A673 (cell line): ENCODE measurements around the gene MYO18B.

Experiments used
- CTCF ChIP-seq: fragments of 300-800, 200-600 bp; sonication (generic); conservative IDR thresholded peaks from 2 replicates; pipeline ENCODE4 v1.5.1; 2017; ENCODE audit warnings: low read depth, mild to moderate bottlenecking, antibody characterized with exemption, low read length, moderate library complexity, mixed read lengths
- EZH2 ChIP-seq: fragments of 200-600 bp; sonication (generic); IDR thresholded peaks from 2 replicates; pipeline ENCODE4 v1.6.1; 2017; ENCODE audit warnings: borderline replicate concordance, low read depth, mild to moderate bottlenecking, mixed read lengths, antibody characterized with exemption, low read length; ENCODE audit not compliant: poor library complexity, severe bottlenecking

DNA sequence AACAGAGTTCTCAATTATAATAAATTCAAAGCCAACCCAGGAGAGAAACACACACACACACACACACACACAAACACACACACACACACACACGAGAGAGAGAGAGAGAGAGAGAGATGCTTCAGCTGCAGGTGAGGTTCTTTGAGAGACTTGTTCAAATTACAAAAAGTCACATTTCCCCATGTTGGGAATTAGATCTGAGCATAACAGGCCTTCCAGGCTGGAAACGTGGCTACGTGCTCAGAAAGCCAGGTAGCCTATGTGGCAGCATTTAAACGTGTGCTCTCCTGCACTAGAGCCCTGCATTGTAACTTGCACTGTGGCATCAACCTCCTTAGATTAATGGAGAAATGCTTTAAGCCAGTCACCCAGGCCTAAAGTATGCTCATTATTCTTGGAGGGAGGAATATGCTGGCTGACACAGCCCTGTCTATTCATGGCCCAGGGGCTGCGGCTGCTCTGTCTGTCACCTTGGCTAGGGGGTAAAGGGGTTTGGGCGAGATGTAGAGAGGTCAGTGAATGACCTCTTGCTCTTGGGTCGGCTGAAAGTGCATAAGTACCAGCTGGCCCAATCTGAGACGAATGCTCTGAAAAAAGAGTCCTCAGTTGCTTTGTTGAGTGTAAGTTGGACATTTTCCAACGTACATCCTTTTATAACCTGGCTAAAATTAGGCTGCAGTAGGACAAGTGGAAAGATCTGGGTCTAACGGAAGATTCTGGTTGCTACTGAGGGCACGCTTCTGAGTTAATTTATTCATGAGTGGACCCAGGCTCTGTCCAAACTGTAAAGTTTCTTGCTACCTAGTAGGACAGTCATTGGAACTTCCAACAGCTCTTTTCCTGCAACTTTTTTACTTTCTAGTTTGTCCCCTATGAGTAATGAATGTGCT, 256.1 kb downstream of the MYO18B start:
- no peak for TF ChIP-seq CTCF
- no peak for TF ChIP-seq EZH2
